KBM-7 (cell line): ENCODE measurements around the gene HSF4.
A peak's percentile ranks its signal among the peaks of the same experiment; 100 is the strongest.

Experiments
- DNase-seq: peaks from one replicate; pipeline ENCODE4 v3.0.0-alpha.2; 2015
- in situ Hi-C: fragments of 300-500 bp; cut with MboI; formaldehyde crosslinking; loops from 2 replicates; pipeline ENCODE4 v1.14.3; 2020; ENCODE audit warnings: low sequenced_read_pairs, low pct_unique_long_range_greater_than_20kb, mixed read lengths

HSF4 gene

DNA sequence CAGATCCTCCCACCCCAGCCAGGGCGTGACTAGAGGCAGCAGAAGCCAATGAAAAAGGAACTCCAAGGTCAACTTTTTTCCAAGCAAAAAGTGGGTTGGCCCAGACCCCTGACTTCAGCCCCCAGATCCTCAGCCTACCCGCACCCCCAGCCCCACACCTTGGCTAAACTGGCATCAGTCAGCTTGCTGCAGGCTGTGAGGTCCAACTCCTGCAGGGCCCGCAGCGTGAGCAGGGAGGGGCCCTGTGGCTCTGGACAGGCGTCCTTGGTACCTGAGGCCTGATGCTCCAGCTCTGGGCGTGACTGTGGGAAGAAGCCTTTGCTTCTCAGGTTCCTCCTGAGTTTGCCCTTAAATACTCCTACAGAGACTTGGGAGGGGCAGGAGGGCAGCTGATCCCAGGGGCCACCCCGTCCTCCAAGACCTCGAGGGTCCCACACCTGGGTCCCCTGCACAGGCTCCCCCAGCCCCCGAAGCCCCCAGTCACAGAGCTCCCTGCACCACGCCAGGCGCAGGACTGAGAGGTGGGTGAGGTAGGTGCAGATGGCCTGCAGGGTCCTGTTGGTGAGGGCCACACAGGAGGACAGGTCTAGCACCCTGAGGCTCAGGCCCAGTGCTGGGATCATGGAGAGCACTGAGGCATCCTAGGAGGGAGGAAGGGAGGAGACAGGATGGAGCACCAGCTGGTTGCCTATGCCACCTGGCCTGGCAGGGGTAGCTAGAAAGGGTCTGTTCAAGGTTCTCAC is 43.8 kb downstream of the HSF4 start:
- in situ Hi-C loops, result no loop called here
- no peak for DNase-seq

DNA sequence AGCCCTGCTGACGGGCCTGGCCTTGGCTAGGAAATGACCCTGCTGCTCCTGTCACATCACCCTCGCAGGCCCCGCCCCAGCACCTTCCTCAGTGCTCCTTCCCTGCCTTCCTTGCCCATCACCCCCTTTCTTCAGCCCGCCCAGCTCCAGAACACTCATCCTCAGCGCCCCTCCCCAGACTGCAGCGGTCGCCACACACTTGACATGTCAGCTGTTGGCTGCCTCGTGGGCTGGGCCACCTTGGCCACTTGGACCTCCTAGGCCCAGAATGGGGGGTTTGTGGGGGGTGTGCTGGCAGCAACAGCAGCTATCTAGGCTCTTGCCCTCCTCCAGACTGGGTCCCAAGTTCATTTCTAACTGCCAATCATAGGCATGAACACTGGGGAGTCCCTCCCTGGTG is 45.0 kb downstream of the HSF4 start:
- in situ Hi-C loops, result no loop called here
- no peak for DNase-seq

DNA sequence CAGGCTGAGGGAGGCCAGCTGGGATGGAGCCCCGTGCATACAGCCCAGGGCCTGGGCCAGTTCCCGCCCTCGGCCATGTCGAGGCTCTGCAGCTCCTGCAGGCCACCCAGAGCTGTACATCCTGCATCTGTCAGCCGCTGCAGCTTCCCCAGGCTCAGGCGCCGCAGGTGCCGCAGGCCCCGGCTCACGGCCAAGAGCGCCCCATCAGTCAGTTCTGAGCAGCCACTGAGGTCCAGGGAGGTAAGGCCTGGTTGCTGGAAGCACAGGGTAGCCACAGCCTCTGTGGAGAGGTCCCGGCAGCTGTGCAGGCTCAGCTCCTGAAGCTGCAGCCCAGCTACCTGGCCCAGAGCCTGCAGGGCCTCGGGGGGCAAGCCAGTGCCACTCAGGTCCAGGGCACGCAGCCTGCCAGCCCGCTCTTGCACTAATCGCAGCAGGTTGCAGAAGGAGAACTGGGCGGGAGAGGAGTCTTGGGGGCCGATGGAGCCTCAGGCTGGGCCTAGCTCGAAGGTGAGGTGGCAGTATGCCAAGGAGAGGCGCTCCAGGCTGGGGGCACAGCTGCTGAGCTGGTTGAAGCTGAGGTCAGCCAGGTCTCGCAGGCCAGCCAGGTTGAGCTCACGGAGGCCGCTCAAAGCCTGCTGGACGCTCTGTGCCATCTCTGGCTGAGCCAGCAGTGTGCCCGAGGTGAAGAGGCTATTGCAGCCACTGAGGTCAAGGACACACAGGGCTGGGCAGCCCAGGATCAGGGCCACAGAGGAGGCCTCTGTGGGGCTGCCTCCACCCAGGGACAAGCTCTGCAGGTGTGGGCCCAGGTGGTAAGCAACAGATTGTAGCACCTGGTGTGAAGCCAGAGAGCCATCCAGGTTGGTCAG is 45.8 kb downstream of the HSF4 start:
- in situ Hi-C loops, result no loop called here
- DNase-seq, result no peak

DNA sequence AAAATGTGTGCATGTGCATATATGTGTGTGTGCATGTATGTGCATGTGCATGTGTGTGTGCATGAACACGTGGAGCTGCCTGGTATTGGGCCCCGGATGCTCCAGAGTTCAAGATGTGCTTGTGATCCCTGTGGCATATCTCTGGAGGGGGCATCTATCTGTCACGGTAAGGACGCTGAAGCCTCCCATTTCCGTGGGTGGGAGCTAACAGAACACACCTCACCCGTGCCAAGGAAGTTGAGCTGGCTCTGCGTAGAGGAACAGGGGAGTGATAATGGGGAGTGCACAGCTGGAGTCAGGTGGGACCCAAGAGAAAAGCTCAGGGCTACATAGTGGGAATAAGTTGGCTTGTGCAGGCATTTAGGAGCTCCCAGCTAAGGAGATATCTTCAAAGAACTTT is 47.1 kb downstream of the HSF4 start:
- in situ Hi-C loops, result no loop called here
- no peak for DNase-seq

DNA sequence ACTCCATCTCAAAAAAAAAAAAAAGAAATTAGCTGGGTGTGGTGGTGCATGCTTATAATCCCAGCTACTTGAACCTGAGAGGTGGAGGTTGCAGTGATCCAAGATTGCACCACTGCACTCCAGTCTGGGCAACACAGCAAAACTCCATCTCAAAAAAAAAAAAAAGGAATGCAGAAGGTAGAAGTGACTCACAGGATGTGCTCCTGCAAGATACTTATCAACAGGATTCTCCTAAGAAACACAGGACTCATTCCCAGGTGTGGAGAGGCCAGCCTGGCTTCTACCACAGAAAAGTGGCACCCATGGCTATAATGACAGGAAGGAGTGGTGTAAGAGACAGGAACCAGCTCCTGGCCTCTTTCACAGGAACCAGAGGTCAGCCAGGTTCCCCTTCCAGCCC is 48.2 kb downstream of the HSF4 start:
- in situ Hi-C loops, result no loop called here
- no peak for DNase-seq

DNA sequence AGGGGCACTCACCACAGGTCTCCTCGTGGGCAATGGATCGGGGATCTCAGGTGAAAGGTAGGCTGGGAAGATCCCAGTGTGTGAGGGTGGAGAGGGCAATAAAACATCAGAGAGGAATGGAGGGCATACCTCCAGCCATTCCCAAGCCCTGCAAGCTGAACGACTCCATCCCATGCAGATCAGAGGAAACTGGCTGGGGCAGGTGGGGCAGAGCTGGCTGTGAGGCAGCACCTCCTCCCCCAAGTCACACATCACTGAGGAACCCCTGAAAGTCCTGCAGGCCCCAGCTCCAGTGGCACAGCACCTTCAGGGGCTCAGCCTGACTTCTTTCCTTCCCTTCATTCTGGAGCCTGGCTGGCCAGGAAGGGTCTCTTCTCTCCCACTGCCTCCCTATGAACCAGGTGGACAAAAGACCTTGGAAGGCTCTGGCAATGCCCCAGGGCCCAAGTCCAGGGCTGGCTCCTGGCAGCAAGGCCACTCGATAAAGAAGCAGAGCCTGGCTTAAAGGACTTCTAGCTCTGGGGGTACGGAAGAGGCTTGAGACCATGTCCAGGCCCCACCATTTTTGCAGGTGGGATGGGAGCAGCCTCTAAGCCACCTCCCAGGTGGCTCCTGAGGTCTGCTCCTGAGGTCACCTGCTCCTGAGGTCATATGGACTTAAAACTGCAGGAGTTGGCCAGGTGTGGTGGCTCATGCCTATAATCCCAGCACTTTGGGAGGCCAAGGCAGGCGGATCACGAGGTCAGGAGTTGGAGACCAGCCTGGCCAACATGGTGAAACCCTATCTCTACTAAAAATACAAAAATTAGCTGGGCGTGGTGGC is 48.9 kb downstream of the HSF4 start:
- in situ Hi-C loops, result no loop called here
- no peak for DNase-seq

DNA sequence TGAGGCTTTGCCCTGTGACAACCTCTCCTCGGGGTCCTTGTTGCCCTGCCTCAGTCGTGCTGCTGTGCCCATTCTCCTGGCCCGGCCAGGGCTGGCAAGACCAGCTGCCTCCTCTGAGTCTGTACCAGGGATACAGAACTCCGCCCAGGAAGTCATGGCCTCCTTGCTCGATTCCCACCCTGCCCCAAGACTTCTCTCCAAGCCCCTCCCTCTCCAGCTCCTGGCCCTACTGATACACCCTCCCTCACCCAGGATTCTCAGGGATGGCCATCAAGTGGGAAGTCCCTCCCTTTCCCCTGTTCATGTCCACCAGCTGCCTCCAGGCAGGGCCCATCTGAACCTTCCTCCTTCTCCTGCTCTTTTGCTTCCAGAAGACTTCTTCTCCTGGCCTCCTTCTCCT is 51.2 kb downstream of the HSF4 start:
- in situ Hi-C loops, result no loop called here
- no peak for DNase-seq

DNA sequence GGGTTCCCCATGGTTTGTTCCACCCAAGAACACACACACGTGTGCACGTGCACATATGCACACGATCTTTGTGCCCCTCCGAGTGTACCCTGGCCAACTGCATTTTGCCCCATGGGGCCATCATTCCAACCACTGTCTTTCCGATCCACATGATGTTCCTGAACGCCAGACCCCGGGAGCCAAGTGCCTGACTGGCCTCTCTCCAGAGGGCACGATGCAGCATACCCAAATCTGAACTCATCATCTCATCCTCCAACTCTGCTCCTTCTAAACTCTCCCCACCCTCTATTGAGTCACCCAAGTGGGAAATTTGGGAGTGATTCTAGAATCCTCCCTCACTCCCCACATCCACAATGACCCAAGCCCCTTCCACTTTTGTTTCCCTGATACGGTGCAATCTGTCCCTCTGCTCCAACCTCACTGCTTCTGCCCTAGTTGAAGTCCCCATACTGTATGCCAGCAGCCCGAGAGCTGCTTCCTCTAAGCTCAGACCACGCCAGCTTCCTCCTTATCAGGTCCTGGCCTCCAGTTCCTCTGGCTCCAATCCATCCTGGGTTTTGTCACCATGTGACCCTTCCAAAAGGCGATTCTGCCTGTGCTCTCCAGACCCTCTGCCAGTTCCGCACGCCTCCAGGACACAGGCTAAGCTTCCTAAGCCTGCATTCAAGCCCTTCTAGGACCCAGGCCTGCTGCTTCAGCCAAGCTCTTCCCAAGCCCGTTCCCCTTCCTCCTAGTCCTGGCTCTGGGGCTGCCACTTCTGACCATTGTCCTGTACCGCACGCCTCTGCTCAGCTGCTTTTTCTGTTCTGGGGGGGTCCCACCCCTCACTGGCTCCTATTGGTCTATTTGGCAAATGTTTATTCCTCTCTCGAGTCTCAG is 52.3 kb downstream of the HSF4 start:
- peak; percentile 69 for DNase-seq
- in situ Hi-C loops, result no loop called here
